Activated T-helper 1 cell treated with anti-CD3 and anti-CD28 coated beads, Interleukin-2, amount 50 U/mL, for 16 hours (primary cell): Measurements from ENCODE around the gene WHRN.

Experiments
- DNase-seq, 2 donors: peaks; one replicate each; pipeline ENCODE4 v3.0.0-alpha.2; 2020; ENCODE audit warnings: low read depth in 1 of 2, low spot score in 1 of 2

The WHRN gene

GRCh38 chr9:114385397-114386181 lies 119.7 kb downstream of the WHRN start:
- peak; percentile 63 to 81 for DNase-seq

GRCh38 chr9:114384836-114385396 lies 120.4 kb downstream of the WHRN start:
- no peak for DNase-seq

GRCh38 chr9:114384341-114384740 lies 120.9 kb downstream of the WHRN start:
- DNase-seq: no peak

GRCh38 chr9:114383521-114384231 lies 121.6 kb downstream of the WHRN start:
- no peak for DNase-seq

GRCh38 chr9:114382699-114383520 lies 122.4 kb downstream of the WHRN start:
- peak in 1 of 2 donors; percentile 54 for DNase-seq

- no peak for DNase-seq
These were observed 126.4 kb downstream of the WHRN start for GRCh38 chr9:114378883-114379282.

- DNase-seq: no peak
These were observed 127.3 kb downstream of the WHRN start for GRCh38 chr9:114378016-114378415.

GRCh38 chr9:114376586-114377445 lies 128.5 kb downstream of the WHRN start:
- DNase-seq: no peak

GRCh38 chr9:114375386-114376175 lies 129.7 kb downstream of the WHRN start:
- DNase-seq: no peak

GRCh38 chr9:114374936-114375335 lies 130.3 kb downstream of the WHRN start:
- no peak for DNase-seq

GRCh38 chr9:114373960-114374730 lies 131.1 kb downstream of the WHRN start:
- no peak for DNase-seq

GRCh38 chr9:114372921-114373448 lies 132.3 kb downstream of the WHRN start:
- peak; percentile 66 to 67 for DNase-seq

- DNase-seq: no peak
These were observed 133.0 kb downstream of the WHRN start for GRCh38 chr9:114371973-114372917.

GRCh38 chr9:114371343-114371944 lies 133.8 kb downstream of the WHRN start:
- no peak for DNase-seq

GRCh38 chr9:114370968-114371320 lies 134.3 kb downstream of the WHRN start:
- no peak for DNase-seq

GRCh38 chr9:114370251-114370967 lies 134.9 kb downstream of the WHRN start:
- no peak for DNase-seq
